HG03108 (cell line): ENCODE data around the gene ARHGAP4.
A peak's percentile ranks its signal among the peaks of the same experiment; 100 is the strongest.

ENCODE experiments used
- ATAC-seq: cut with Tn5 transposase; IDR thresholded peaks from one replicate; pipeline ENCODE4 v1.9.1; 2021; ENCODE audit warnings: moderate library complexity; ENCODE audit not compliant: unreplicated experiment

Gene ARHGAP4

GRCh38 chrX:153964105-153964504 is 38.0 kb upstream of the ARHGAP4 start:
- no peak for ATAC-seq

- no peak for ATAC-seq
Observed at GRCh38 chrX:153963546-153963945, 37.5 kb upstream of the ARHGAP4 start.

- ATAC-seq: no peak
Observed at GRCh38 chrX:153961292-153961691, 35.2 kb upstream of the ARHGAP4 start.

DNA sequence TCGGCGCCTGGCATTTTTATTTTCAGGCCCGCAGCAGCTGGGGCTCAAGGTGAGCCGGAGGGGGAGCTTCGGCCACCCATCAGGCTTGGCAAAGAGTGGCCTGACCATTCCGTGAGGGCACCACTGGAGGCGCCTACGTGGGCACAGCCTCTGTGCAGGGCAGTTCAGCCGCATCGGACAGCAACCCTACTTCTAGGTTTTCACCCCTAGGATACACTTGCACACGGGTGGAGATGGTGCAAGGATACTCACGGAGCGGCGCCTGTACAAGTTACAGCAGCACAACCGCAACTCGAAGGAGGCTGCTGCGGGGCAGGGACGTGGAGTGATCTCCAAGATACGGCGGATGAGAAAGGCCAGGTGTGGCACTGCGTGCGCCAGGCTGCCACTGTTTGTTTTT is 34.7 kb upstream of the ARHGAP4 start:
- no peak for ATAC-seq

GRCh38 chrX:153960077-153960476 is 34.0 kb upstream of the ARHGAP4 start:
- ATAC-seq: no peak

GRCh38 chrX:153959649-153960048 is 33.6 kb upstream of the ARHGAP4 start:
- no peak for ATAC-seq

GRCh38 chrX:153958605-153959004 is 32.5 kb upstream of the ARHGAP4 start:
- ATAC-seq: no peak

- no peak for ATAC-seq
Observed at GRCh38 chrX:153957224-153957623, 31.2 kb upstream of the ARHGAP4 start.

DNA sequence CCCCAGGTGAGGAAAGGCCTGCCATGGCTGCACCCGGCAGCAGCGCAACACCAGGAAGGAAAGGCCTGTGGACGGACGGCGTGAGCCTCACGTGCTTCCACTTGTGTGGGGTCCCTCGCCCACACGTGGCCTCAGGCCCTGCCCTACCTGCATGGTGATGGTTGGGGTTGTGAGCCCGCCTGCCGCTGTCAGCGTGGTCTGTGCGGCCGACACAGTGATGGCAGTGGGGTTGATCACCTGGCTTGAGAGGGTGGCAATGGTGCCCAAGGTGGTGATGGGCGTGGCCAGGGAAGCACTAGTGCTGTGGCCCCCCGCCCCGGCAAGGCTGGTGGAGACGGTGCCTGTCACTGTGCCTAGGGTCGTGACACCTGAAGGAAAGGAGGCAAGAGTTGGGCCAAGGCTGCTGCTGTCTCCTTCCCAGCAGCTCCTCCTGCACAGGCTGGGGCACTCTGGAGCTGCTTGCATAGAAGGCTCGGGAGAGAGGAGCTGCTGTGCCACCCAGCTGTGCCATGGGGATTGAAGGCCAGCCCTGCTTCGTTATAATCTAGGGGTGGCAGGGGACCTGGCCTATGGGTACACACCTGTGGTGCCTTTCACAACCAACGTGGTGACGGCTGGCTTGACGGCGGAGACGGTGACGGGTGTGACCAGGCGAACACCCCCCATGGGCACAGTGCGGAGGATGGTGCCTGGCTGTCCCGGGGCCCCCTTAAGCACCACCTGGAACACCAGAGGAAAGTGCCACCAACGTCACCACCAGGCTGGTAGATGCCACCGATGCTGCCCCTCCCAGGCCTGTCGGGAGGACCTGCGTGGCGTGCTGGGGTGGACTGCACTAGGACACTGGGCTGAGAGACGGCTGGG is 30.2 kb upstream of the ARHGAP4 start:
- no peak for ATAC-seq

DNA sequence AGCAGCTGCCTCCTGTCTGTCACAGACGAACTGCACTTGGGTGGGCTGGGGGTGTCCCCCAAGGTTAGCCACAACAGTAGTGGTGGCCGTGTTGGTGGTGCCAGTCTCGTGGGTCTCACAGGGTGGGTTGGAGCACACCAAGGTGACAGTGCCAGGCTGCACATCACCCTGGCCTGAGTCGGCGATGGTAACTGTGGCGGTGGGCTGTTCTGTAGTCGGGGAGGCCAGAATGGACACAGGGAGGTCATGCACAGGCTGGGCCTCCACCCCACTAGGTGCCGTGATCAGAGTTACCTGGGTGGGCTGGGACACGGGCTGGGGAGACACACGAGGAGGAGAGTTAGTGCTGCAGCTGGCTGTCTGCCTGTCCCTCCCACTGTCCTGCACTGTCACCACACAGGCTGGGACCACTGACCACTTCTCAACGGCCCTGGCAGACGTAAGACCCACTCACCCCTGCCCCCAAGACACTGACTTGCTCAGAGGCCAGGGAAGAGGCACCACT is 29.2 kb upstream of the ARHGAP4 start:
- no peak for ATAC-seq

GRCh38 chrX:153954558-153955227 is 28.6 kb upstream of the ARHGAP4 start:
- ATAC-seq: no peak

GRCh38 chrX:153953892-153954557 is 28.0 kb upstream of the ARHGAP4 start:
- no peak for ATAC-seq

DNA sequence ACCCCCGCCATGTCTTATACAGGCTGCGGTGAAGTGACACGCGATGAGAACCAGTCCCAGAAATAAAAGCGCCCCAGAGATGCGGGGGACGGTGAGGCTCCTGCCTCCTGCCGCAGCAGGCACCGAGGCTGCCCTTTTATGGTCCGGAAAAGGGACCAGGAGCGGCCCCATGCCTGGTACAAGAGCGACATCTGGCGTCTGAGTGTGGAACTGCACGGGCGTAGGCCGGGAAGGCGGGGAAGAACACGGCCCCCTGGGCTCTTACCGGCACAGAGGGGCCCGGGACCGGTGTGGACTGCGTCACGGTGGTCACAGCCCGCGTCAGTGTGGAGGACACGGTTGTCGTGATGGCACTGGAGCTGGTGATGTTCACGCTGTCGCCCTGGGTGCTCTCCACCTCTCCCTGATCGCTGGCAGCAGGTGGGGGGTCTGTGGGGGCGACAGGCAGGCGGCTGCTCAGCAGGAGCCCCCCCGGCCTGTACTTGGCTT is 27.3 kb upstream of the ARHGAP4 start:
- ATAC-seq: peak; percentile 51

DNA sequence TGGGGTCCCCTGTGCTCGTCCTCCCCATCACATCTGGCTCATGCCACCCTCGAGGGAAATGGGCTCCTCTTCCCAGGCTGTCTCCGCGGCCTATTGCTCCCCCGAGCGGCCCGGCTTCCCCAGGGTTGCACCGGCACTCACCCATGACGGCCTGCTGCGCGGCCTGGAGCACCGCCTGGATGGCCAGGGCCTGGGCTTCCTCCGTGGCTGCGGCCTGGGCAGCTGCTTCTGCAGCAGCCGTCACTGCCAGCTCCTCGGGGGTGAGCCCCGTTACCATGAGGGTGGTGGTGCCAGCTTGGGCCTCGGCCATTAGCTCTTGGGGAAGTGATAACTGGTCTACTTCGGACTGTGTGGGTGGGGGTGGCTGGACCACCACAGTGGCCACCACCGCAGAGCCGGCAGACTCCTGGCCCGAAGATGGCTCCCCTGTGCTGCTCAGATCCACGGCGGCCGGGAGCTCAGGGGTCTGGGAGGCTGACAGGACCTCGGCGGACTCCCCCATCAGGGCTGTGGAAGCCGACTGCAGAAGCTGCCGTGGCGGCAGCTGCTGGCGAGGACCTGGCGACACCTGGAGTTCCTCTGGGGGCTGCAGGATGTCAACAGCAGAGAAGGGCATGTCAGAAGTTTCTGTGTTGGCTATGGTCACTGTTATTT is 26.4 kb upstream of the ARHGAP4 start:
- no peak for ATAC-seq

DNA sequence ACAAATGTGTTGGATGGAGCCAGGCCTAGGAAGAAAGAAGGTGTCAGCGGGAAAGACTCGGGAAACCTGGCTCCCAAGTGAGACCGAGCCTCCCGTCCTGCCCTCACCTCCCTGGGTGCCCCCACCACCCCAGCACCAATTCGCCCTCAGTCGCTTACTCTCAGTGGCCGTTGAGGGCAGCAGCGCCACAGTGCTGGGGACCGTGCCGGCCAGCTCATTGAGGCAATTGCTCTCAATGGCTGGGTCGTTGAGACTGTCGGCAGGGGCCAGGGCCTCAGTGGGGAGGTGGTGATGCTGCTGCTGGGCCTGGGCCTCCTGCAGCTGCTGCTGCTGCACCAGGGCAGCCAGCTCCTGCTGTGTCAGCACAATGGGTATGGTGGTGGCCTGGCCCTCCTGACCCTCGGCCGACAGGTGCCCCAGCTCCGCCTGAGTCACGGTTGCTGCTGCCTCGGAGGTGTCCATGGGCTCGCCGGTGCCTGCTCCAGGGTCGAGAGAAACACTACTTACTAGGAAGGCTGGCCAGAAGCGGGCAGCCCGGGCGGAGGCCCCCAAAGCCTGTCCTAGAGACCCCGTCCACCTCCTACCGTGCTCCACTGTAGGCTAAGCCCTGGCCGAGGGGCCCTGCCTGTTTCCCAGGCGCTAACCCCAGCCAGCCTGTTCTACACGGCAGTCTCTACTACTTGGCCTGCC is 25.8 kb upstream of the ARHGAP4 start:
- ATAC-seq: no peak

DNA sequence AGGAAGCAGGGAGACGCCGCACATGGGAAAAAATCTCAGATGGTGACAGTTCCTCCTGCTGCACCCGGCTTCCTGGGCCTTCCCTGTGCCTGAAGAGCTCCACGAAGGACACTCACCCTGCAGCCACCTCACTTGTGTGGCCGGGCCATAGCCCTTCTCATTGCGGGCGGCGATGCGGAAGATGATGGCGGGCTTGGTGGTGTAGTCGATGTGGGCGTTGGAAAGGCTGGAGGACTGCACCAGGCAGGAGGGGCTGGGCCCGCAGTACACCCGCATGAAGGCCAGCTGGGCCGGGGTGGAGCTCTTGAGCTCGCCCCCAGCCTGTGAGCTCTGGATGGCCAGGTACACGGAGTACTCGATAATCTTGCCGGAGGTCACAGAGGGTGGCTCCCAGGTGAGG is 24.1 kb upstream of the ARHGAP4 start:
- ATAC-seq: no peak

- no peak for ATAC-seq
Observed at GRCh38 chrX:153948847-153949805, 23.1 kb upstream of the ARHGAP4 start.

- no peak for ATAC-seq
Observed at GRCh38 chrX:153948002-153948466, 22.0 kb upstream of the ARHGAP4 start.
